Panc1 (cell line): Measurements from ENCODE around the gene TMEM185B. TPM values are rescaled to one million over a fixed set of nuclear protein-coding genes. Genes with fewer than 3 reads are reported as not detected.

Source experiments
- ATAC-seq: fragments of 200-7000 bp; cut with Tn5 transposase; 2 replicates; pipeline ENCODE4 v1.9.1; 2020; ENCODE audit warnings: mild to moderate bottlenecking, moderate library complexity
- BruUV-seq: library from RNA; stranded (reverse); fragments of 400-500 nt; replicated peaks from 2 replicates; lab custom pipeline; 2021; lab: Mats Ljungman, UMichigan
- CTCF ChIA-PET: fragments of 300-600 bp; sonication (Branson Sonifier 250); formaldehyde crosslinking; loops from one replicate; lab custom pipeline; 2022; ENCODE audit warnings: antibody characterized with exemption; lab: Charles Lee
- POLR2A ChIA-PET: fragments of 300-600 bp; sonication (Branson Sonifier 250); formaldehyde crosslinking; loops from one replicate; lab custom pipeline; 2022; ENCODE audit warnings: antibody characterized with exemption; lab: Charles Lee
- DNase-seq: peaks from one replicate; pipeline ENCODE4 v3.0.0-alpha.2; 2010; ENCODE audit warnings: low read depth, low spot score
- H3K27ac ChIP-seq: 2 replicates; pipeline ENCODE4 v1.5.1; 2011; ENCODE audit warnings: mild to moderate bottlenecking, low read length, inconsistent platforms
- H3K27me3 ChIP-seq: fragments of 200-500 bp; sonication (Bioruptor generic); 2 replicates; pipeline ENCODE4 v1.6.0; 2014; ENCODE audit warnings: low read length, inconsistent platforms; ENCODE audit not compliant: control insufficient read depth, insufficient read depth
- H3K36me3 ChIP-seq: fragments of 200-500 bp; sonication (Bioruptor generic); 2 replicates; pipeline ENCODE4 v1.5.1; 2014; ENCODE audit warnings: inconsistent platforms, mild to moderate bottlenecking, low read length, moderate library complexity; ENCODE audit not compliant: control insufficient read depth, insufficient read depth
- H3K4me1 ChIP-seq: 2 replicates; pipeline ENCODE4 v1.5.1; 2011; ENCODE audit warnings: inconsistent platforms, mild to moderate bottlenecking, low read length, moderate library complexity; ENCODE audit not compliant: control insufficient read depth, insufficient read depth
- H3K4me3 ChIP-seq, 2 experiments: 2 replicates each; pipeline ENCODE4 v1.5.1; 2011 to 2012; ENCODE audit warnings: low read depth in 2 of 2, low read length in 2 of 2, mild to moderate bottlenecking in 2 of 2, inconsistent platforms in 1 of 2, moderate library complexity in 1 of 2
- H3K9me3 ChIP-seq: fragments of 200-500 bp; sonication (Bioruptor generic); 2 replicates; pipeline ENCODE4 v1.5.1; 2014; ENCODE audit warnings: low read depth, mild to moderate bottlenecking, inconsistent platforms, low read length, moderate library complexity; ENCODE audit not compliant: control insufficient read depth, insufficient read depth
- CTCF ChIP-seq: fragments of 450-650 bp; IDR thresholded peaks from 2 replicates; pipeline ENCODE4 v1.5.1; 2017; ENCODE audit warnings: mild to moderate bottlenecking
- POLR2AphosphoS5 ChIP-seq: IDR thresholded peaks from 2 replicates; pipeline ENCODE4 v1.6.1; 2012; ENCODE audit warnings: mild to moderate bottlenecking, low read depth, low read length, moderate library complexity
- REST ChIP-seq, 2 experiments: IDR thresholded peaks; 2 replicates each; pipeline ENCODE4 v1.6.1; 2011 to 2012; ENCODE audit warnings: low read depth in 2 of 2, control low read depth in 1 of 2, low read length in 1 of 2, mild to moderate bottlenecking in 1 of 2, moderate library complexity in 1 of 2; ENCODE audit not compliant: insufficient read depth in 1 of 2
- SIN3A ChIP-seq: IDR thresholded peaks from 2 replicates; pipeline ENCODE4 v1.6.1; 2012; ENCODE audit warnings: low read depth, mild to moderate bottlenecking, low read length, moderate library complexity, borderline replicate concordance; ENCODE audit not compliant: insufficient read depth
- TCF7L2 ChIP-seq: IDR thresholded peaks from 2 replicates; pipeline ENCODE4 v1.6.1; 2011; ENCODE audit warnings: mild to moderate bottlenecking, low read depth, low read length, inconsistent platforms
- in situ Hi-C: cut with HindIII; loops from 2 replicates; pipeline ENCODE4 v1.10.0; 2016; ENCODE audit warnings: low sequenced_read_pairs, low pct_unique_long_range_greater_than_20kb
- intact Hi-C: fragments of 100-400 bp; cut with micrococcal nuclease; formaldehyde crosslinking; loops from one replicate; pipeline ENCODE4 v1.10.0; 2022; ENCODE audit not compliant: unreplicated experiment
- total RNA-seq: library from RNA; stranded (reverse); gene quantifications from one replicate; pipeline ENCODE4 v1.2.1, GENCODE V29; 2021; ENCODE audit not compliant: unreplicated experiment

The TMEM185B gene
- total RNA-seq, 1 experiment from 2014 or later: 54.6 TPM

GRCh38 chr2:120225549-120226065 lies 2.4 kb upstream of the TMEM185B start:
- BruUV-seq: no TSS peak
- Histone ChIP-seq H3K4me1 (peaks cover 30% of the 10 kb centered on the region), H3K36me3 (peaks cover 4% of the 10 kb centered on the region; the same call in 1 of the 2 replicates), H3K27me3 (no peaks in the 10 kb centered on the region), H3K9me3 (no peaks in the 10 kb centered on the region; the same call in 1 of the 2 replicates), H3K27ac (no peak overlapping the region), H3K4me3 (no peak overlapping the region)
- CTCF ChIA-PET: no interaction called here
- intact Hi-C loops: loop anchor here (5.0 kb wide), 1 partner anchor 87 kb away; no protein-coding TSS in a partner anchor
- in situ Hi-C loops: no loop called here
- POLR2A ChIA-PET: no interaction called here
- no peak for ATAC-seq
- no peak for TF ChIP-seq CTCF
- no peak for TF ChIP-seq SIN3A
- TF ChIP-seq TCF7L2: no peak
- no peak for TF ChIP-seq REST (IDR thresholded peaks at IDR 0.05; ENCODE audit: insufficient read depth in 1 of 2, low read depth in 2 of 2, low read length in 1 of 2)
- no peak for TF ChIP-seq POLR2AphosphoS5
- no peak for DNase-seq

GRCh38 chr2:120224735-120225548 lies 1.7 kb upstream of the TMEM185B start:
- Histone ChIP-seq H3K4me1 (peaks cover 29% of the 10 kb centered on the region), H3K27ac (peak overlapping the region; percentile 89; the same call in 1 of the 2 replicates), H3K36me3 (peaks cover 4% of the 10 kb centered on the region; the same call in 1 of the 2 replicates), H3K4me3 (no peak overlapping the region), H3K27me3 (no peaks in the 10 kb centered on the region), H3K9me3 (no peaks in the 10 kb centered on the region; the same call in 1 of the 2 replicates)
- ChIA-PET POLR2A (no interaction called here), CTCF (no interaction called here)
- ATAC-seq: no peak
- TF ChIP-seq POLR2AphosphoS5 (no peak), SIN3A (no peak), CTCF (no peak), TCF7L2 (no peak), REST (IDR thresholded peaks at IDR 0.05; ENCODE audit: insufficient read depth in 1 of 2, low read depth in 2 of 2, low read length in 1 of 2) (no peak)
- intact Hi-C loops (loop anchor here (5.0 kb wide), 1 partner anchor 87 kb away; no protein-coding TSS in a partner anchor), in situ Hi-C loops (no loop called here)
- DNase-seq: no peak
- no TSS peak for BruUV-seq
